ENCODE results near the gene GFRA4. TPM values are rescaled to one million over a fixed set of nuclear protein-coding genes. Genes with fewer than 3 reads are reported as not detected.
A peak's percentile ranks its signal among the peaks of the same experiment; 100 is the strongest.

The GFRA4 gene
- total RNA-seq, 1 experiment from 2014 or later = not detected

GRCh38 chr20:3647473-3647872 lies 15.7 kb downstream of the GFRA4 start:
- no peaks in the 10 kb centered on the region for H3K36me3 ChIP-seq (ENCODE audit: control insufficient read depth, insufficient read depth, low read length)
- no peaks in the 10 kb centered on the region for H3K4me1 ChIP-seq (ENCODE audit: control insufficient read depth, insufficient read depth, low read length)
- POLR2A ChIA-PET = interaction anchor here (0.5 kb wide), 1 partner anchor 8 kb away, joined by 3 read pairs; no protein-coding TSS in a partner anchor
- CTCF ChIA-PET = no interaction called here
- H3K27me3 ChIP-seq (ENCODE audit: control insufficient read depth, insufficient read depth, low read length) = no peaks in the 10 kb centered on the region
- DNase-seq (ENCODE audit: low read depth, low spot score) = no peak
- intact Hi-C loops (cut with micrococcal nuclease; ENCODE audit: unreplicated experiment) (no loop called here), in situ Hi-C loops (cut with HindIII; ENCODE audit: low pct_unique_long_range_greater_than_20kb, low sequenced_read_pairs) (no loop called here)
- H3K9me3 ChIP-seq (ENCODE audit: control insufficient read depth, insufficient read depth, low read depth, low read length) = no peaks in the 10 kb centered on the region
- no peak overlapping the region for H3K27ac ChIP-seq (ENCODE audit: low read length)
- BruUV-seq (replicated peaks) = TSS peak; percentile 39
- no peak for ATAC-seq
- TF ChIP-seq POLR2AphosphoS5 (IDR thresholded peaks at IDR 0.05; ENCODE audit: low read depth, low read length) = no peak
- no peak for TF ChIP-seq SIN3A (IDR thresholded peaks at IDR 0.05; ENCODE audit: borderline replicate concordance, insufficient read depth, low read depth, low read length)
- TF ChIP-seq TCF7L2 (IDR thresholded peaks at IDR 0.05; ENCODE audit: low read depth, low read length) = no peak
- TF ChIP-seq CTCF (IDR thresholded peaks at IDR 0.05) = no peak
- no peak for TF ChIP-seq REST (IDR thresholded peaks at IDR 0.05; ENCODE audit: insufficient read depth in 1 of 2, low read depth in 2 of 2, low read length in 1 of 2)
- H3K4me3 ChIP-seq (ENCODE audit: low read depth in 2 of 2, low read length in 2 of 2) = no peak overlapping the region

- no TSS peak for BruUV-seq (replicated peaks)
- in situ Hi-C loops (cut with HindIII; ENCODE audit: low pct_unique_long_range_greater_than_20kb, low sequenced_read_pairs) (no loop called here), intact Hi-C loops (cut with micrococcal nuclease; ENCODE audit: unreplicated experiment) (no loop called here)
- ATAC-seq (no peak), DNase-seq (ENCODE audit: low read depth, low spot score) (no peak)
- Histone ChIP-seq H3K36me3 (ENCODE audit: control insufficient read depth, insufficient read depth, low read length) (no peaks in the 10 kb centered on the region), H3K4me1 (ENCODE audit: control insufficient read depth, insufficient read depth, low read length) (no peaks in the 10 kb centered on the region), H3K27ac (ENCODE audit: low read length) (no peak overlapping the region), H3K27me3 (ENCODE audit: control insufficient read depth, insufficient read depth, low read length) (no peaks in the 10 kb centered on the region), H3K4me3 (ENCODE audit: low read depth in 2 of 2, low read length in 2 of 2) (no peak overlapping the region), H3K9me3 (ENCODE audit: control insufficient read depth, insufficient read depth, low read depth, low read length) (no peaks in the 10 kb centered on the region)
- ChIA-PET CTCF (no interaction called here), POLR2A (no interaction called here)
- no peak for TF ChIP-seq SIN3A (IDR thresholded peaks at IDR 0.05; ENCODE audit: borderline replicate concordance, insufficient read depth, low read depth, low read length)
Measured at GRCh38 chr20:3646651-3647050, 16.5 kb downstream of the GFRA4 start.

GRCh38 chr20:3646067-3646440 lies 17.1 kb downstream of the GFRA4 start:
- ChIA-PET POLR2A (no interaction called here), CTCF (no interaction called here)
- in situ Hi-C loops (cut with HindIII; ENCODE audit: low pct_unique_long_range_greater_than_20kb, low sequenced_read_pairs) (no loop called here), intact Hi-C loops (cut with micrococcal nuclease; ENCODE audit: unreplicated experiment) (no loop called here)
- no peak for DNase-seq (ENCODE audit: low read depth, low spot score)
- Histone ChIP-seq H3K4me1 (ENCODE audit: control insufficient read depth, insufficient read depth, low read length) (no peaks in the 10 kb centered on the region), H3K27me3 (ENCODE audit: control insufficient read depth, insufficient read depth, low read length) (no peaks in the 10 kb centered on the region), H3K4me3 (ENCODE audit: low read depth in 2 of 2, low read length in 2 of 2) (no peak overlapping the region), H3K9me3 (ENCODE audit: control insufficient read depth, insufficient read depth, low read depth, low read length) (no peaks in the 10 kb centered on the region), H3K36me3 (ENCODE audit: control insufficient read depth, insufficient read depth, low read length) (no peaks in the 10 kb centered on the region), H3K27ac (ENCODE audit: low read length) (no peak overlapping the region)
- BruUV-seq (replicated peaks) = no TSS peak
- no peak for ATAC-seq
- TF ChIP-seq SIN3A (IDR thresholded peaks at IDR 0.05; ENCODE audit: borderline replicate concordance, insufficient read depth, low read depth, low read length) (no peak), POLR2AphosphoS5 (IDR thresholded peaks at IDR 0.05; ENCODE audit: low read depth, low read length) (no peak), TCF7L2 (IDR thresholded peaks at IDR 0.05; ENCODE audit: low read depth, low read length) (no peak), CTCF (IDR thresholded peaks at IDR 0.05) (no peak), REST (IDR thresholded peaks at IDR 0.05; ENCODE audit: insufficient read depth in 1 of 2, low read depth in 2 of 2, low read length in 1 of 2) (no peak)
